GM21423 (cell line): Measurements from ENCODE around the gene AK4.
"Not testable (repeated sequence)": the region's sequence is repeated elsewhere in the genome, so short reads cannot be mapped to it uniquely, and the experiment has no call there.

Experiments used
- ATAC-seq: cut with Tn5 transposase; IDR thresholded peaks from one replicate; pipeline ENCODE4 v1.9.1; 2021; ENCODE audit warnings: mild to moderate bottlenecking, moderate library complexity; ENCODE audit not compliant: unreplicated experiment

AK4 gene

DNA sequence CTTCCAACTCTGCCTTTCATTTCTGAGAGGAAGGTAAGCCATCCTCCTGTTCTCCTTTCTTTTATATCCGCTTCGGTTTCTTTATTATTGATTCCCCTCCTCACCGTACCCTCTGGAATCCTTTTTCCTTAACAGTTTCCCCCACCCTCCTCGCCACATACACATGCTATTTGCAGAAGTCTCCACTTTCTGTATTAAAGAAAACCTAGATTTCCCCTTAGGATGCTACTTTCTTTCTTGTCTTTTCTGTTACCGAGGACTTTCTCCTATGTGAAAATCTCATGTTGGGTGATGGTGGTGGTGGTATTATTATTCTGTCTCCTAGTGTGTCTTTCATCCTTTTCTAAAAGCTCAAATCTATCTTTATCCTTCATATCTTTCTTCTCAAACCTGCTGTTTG, 62.3 kb downstream of the AK4 start:
- ATAC-seq, result no peak

DNA sequence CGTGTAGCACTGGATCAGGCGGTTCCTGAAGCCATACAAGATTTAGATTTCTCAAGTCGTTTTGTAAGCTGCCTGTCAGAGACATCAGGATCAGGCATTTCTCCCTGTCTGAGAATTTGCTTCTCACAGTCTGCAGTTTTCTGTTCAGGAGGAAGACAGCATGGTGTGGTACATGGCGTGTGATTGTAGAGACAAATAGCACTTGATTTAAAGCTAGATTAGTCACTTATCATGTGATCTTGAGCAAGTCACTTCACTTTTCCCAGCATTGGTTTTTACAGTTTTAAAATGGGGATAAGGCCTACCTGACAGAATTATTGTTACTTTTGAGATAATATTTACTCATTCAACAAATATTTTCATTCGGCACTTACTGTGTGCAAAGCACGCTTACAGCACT, 63.3 kb downstream of the AK4 start:
- no peak for ATAC-seq

DNA sequence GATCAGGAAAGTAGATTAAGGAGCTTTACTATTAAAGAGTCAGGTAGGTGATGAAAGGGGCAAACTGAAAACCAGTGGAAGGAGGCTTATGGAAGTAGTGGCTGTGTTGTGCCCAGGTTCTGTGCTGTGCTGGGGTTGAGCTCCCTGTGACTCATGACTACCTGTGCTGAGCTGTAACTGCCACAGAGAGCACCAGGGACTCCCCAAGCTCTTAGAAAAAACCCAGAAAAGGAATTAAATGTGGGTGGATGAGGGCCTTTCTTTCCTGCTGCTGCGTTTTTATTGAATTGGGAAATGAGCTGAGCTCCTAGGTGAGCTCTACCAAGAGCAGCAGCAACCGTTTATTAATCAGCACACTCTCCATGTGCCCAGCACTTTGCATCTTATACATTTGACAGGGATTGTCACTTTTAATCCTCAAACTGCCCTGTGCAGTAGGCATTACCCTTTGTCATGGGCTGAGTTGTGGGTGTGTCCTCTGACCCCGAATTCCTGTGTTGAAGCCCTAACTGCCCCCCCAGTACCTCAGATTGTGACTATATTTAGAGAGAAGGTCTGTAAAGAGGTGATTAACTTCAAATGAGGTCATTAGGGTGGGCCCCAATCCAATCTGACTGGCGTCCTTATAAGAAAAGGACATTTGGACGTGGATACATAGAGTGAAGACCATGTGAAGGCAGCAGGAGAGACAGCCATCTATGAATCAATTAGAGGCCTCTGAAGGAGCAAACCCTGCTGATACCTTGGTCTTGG, 65.4 kb downstream of the AK4 start:
- no peak for ATAC-seq

DNA sequence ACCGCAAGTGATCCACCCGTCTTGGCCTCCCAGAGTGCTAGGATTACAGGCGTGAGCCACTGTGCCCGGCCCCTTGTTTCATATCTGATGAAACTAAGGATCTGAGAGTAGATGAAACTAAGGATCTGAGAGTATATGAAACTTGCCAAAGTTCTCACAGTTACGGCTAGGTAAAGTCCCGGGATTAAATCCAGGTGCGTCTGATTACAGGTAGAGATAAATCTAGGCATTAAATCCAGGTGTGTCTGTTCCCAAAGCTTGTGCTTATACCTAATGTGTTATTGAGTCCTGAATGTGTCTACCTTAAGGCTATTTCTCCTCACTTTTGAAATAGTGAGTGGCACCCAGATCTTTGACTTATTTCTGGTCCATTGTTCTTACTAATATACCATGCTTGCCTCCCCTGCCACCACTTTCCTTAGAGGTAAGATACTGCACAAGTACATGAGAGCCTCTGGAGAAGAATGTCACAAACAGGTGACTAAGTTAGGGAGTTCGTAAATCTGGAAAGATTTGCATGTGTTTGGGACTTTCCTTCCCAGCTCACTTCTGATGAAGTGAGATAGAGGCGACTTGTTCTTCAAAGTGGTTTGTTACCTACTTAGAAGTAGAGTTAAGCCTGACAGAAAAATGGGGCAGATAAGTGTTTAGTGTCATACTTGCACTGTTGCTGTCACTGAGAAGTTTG, 66.5 kb downstream of the AK4 start:
- no peak for ATAC-seq

DNA sequence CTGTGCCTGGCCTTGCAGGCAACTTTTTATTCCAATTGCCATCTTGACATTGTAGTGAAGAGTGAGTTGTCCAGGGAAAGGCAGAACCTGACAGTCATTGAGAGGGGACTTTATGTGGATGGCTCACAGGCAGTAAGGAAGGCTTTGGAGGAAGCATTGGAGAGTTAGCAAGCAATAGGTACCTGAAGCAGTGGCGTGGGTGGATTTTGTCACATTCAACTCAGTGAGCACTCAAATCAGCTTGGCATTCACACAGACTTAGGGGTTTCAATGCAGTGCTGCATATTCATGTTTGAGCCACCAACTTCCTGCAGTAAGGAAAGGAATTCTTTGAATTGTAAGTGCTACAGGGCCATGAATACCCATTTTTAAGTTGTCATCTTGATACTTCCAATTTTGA, 69.0 kb downstream of the AK4 start:
- ATAC-seq, result no peak

DNA sequence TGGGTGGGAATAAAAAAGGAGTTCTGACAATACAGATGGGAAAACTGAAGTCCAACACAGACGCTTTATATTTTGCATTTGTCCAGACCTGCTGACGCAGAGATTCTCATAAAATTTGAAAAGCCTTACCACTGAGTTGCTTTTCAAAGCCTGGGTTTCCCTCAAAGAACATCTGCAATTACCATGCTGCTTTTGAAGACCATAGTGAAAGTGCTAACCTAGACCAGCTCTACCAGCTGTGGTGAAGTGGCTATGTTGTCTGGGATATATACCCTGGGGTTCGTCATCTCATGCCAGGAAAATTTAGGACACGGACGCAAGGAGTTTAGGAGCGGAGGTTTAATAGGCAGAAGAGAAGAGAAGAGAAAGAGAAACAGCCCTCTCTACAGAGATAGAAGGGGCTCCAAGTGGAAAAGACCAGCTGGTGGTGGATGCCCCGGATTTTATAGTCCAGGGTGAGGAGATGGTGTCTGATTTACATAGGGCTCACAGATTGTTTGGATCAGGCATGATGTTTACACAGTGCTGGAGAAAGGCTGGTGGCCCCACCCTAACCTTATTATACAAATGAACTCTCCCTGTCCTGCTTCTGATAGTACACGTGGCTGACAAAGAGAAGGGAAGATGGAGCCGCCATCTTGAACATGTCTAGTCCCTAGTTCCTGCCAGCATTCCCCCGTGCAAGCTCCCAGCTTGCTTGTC, 73.8 kb downstream of the AK4 start:
- no peak for ATAC-seq

DNA sequence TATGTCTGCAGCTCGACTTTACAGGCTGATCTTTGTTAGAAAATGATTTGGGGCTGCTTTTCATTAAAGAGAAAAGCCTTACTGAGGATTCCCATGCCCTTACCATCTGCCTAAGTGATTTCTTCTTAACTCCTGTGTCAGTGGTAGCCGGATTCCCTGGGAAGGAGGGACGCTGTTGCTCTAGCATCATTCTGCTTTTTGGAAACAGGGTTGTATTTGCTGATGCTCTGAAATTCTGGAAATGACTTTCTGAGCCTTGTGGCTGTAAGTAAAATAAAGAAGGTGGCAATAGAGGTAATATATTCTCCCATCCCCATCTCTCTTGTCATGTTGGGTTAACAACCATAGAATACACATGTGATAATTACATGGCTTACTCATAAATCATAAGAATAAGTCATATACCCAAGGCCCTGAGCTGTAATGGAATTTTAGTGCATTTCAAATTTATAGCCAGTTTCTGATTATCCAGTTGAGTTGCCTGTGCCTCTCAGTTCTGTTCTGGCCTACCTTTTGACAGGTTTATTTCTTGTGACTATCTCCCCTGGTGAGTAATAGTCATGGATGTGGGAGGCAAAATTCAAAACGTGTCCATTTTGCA, 74.4 kb downstream of the AK4 start:
- no peak for ATAC-seq

DNA sequence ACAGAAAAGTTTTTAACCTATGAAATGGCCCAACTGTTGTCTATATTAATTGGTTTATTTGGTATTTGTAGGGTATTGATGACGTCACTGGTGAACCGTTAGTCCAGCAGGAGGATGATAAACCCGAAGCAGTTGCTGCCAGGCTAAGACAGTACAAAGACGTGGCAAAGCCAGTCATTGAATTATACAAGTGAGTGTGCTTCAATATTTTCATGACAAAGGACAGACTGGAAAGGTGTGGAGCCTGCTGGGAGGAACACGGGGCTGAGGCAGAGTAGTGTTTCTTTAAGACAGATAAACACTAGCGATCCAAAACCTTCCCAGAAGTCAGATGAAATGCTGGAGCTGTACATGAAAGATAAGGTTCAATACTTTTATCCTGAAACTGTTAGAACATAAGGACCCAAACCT, 76.7 kb downstream of the AK4 start:
- no peak for ATAC-seq

DNA sequence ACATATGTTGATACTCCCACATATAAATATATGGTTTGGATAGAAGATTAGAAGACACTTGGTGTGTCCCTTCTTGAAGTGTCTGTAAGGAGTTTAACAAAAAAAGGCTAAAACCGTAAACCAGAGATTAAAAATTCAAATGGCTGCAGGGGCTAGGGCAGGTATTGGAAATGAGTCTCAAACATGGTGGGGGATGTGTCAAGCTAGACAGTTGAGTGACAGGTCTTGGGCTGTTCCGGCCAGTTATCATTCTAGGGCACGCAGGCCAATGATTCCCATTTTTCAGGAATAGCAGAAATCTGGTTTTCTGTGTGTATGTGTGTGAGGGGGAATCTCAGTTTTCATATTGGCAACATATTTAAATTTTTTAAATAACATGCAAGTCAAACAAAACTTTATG, 77.2 kb downstream of the AK4 start:
- ATAC-seq, result no peak

DNA sequence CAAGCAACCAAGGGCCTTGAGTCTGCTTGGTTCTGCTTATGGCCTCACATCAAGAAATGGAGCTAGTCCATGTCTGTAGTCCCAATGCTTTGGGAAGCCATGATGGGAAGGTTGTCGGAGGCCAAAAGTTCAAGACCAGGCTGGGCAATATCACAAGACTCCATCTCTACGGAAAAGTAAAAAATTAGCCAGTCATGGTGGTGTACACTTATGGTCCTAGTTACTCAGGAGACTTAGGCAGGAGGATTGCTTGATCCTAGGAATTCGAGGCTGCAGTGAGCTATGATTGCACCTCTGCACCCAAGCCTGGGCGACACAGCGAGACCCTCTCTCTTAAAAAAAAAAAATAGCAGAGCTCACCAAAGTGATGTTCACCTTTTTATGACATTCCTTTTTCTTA, 81.2 kb downstream of the AK4 start:
- ATAC-seq, result no peak

DNA sequence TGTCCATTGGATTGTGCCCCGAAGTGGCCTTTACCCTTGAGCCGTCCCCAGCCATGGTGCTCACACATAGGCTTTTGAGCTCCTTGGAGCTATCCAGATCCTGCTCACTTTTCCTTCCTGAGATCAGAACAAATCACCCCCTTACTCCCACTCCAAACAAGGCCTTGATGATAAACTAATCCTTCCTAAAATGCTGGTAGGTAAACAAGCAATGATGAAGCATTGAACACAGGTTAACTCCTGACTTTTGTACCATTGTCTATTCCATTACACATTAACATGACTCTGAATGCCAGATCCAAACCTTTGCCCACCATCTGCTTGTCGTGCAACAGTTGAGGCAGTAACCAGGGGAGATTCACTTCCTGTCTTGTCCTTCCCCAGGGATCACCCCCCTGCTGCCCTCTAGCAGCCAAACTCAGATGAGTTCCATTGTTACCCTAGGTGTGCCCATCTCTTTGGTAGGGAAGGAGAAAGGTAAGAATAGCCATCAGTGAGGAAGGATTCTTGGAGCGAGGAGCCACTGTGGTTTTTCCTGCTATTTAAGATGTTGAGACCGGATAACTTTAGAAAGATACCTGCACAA, 81.8 kb downstream of the AK4 start:
- ATAC-seq, result no peak

DNA sequence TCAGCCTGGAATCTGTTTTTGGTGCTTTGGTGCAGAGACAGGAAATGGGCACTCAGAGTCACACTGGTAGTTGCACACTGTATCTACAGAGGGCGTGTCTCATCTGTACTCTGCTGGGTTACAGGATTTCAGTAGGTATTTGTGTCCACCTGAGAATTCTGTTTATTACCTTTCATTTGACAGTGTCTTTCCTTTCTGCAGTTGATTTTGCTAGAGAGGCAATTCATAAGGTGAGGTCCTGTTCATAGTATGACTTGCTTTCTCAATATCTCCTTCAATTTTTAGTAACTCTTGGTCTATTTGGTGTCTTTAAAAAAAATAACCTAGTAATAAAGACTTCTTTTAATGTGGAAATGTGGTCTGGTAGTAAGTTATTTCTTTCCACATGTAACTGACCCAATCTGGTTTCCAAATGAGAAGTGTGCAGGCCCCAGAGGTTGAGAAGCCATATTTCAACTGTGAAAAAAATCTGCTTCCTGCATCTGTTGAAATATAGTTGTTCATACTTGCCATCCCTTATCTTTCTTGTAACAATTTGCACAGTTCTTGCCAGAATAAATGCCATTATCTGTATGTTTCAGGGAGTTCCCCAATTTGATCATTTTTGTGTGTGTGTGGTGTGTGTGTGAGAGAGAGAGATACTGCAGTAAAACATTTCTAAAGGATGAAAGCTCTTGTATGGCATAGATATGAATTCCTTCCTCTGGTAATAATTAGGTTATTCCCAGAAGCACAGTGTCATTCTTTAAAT, 82.9 kb downstream of the AK4 start:
- ATAC-seq, result peak; percentile 86

DNA sequence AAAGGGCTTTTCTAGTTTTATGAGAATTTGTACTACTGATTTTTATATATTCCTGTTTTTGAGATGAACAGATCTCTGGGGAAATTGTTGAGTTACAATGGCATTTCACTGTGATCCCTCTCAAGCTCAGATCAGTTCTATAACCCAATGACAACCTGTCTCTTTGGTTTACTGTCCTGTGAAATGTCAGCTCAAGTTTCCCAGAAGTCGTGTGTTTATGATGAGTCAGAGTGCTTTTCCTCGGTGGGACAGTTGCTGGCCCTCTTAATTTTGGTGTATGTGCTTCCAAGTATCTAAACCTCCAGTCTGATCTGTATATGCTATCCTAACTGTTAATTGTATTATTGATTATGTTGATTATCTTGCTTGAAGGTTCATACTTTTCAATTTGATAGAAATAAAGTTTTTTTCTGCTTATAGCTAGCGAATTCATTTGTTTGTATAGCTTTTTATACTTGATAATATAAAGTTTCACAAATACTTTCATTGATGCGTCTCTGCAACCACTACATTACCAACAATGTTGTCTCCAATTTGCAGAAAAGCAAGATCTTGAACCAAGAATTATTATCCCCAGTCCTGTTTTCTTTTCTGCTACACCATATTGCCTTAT, 83.8 kb downstream of the AK4 start:
- ATAC-seq, result no peak

DNA sequence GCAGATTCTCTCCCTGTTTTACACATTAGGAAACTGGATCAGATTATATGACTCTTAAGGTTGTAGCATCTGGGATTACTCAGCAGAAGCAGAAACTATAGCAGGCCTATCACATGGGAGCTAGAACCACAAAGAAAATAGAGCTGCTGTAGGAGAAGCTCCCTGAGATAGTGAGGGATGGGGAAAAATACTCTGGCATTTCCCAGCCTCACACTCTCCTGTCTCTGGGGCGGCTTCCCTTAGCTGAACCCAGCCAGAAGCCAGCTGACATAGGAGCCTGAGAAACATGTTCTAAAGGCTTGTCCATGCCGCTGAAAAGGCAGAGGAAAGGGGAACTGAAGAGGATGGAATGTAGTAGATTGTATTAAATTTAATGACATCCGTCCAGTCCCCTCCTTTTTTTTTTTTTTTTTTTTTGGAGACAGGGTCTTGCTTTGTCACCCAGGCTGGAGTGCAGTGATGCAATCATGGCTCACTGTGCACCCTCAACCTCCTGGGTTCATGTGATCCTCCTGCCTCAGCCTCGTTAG, 84.5 kb downstream of the AK4 start:
- no peak for ATAC-seq

DNA sequence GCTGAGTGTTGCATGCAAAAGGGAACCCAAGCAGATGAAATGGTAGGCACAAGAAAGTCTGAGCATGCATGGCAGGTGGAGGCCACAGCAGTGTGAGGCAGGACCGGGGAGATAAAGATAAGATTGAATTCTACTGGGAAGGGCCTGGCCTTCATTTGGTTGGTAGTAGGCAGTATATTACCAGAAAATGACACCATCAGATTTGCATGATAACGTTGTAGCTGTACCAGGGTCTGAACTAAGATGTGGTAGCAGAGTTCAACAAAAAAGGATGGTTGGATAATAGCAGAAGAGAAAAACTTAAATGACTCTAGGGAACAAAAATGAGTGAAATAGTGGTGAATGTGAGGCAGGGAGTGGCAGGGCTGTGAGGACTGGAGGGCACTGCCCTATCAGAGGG, 85.8 kb downstream of the AK4 start:
- ATAC-seq, result no peak

DNA sequence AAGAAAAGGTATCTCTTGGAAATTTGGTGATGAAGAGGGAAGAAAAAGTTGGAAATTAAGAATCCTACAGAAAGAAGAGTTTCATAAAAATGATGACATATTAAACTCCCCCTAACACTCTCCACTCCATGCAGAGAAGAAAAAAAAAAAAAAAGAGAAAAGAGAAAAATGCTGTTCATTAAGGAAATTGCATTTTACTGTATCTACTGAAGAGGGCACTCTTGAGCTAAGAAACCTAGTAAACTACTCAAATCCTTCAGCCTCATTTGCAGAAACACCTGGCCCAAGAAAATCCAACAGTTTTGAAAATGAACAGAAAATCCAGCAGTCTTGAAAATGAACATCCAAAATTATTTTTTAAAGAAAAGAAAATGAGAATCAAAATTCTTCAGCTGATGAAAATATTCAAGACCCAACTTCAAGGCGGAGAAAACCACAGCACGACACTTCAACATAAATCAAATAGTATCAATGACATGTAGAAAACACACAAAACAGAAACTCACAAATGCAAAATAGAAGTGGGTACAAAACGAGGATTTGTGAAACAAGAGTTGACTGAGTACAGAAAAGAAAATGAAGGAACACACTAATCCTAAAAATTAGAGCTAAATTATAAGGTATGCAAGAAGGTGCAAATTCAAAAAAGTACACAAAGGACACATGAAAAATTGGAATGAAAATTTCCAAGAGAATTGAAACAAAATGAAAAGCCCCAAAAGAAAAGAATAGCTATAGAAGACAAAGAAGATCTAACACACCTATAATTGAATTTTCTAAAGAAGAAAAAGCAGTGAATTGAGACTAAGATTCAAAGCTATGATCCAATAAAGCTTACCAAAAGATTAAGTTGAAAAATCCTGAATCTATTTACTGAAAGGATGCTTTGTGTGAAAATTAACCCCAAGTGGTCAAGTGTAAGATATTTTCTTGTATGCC, 88.1 kb downstream of the AK4 start:
- no peak for ATAC-seq

DNA sequence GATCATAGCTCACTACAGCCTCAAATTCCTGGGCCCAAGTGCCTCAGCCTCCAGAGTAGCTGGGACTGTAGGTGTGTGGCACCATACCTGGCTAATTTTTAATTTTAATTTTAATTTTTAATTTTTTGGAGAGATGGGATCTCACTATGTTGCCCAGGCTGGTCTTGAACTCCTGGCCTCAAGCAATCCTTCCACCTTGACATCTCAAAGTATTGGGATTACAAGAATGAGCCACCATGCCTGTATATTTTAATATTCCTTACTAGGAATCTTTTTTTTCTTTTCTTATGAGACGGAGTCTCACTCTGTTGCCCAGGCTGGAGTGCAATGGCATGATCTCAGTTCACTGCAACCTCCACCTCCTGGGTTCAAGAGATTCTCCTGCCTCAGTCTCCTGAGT, 89.1 kb downstream of the AK4 start:
- ATAC-seq, result not testable (repeated sequence)

DNA sequence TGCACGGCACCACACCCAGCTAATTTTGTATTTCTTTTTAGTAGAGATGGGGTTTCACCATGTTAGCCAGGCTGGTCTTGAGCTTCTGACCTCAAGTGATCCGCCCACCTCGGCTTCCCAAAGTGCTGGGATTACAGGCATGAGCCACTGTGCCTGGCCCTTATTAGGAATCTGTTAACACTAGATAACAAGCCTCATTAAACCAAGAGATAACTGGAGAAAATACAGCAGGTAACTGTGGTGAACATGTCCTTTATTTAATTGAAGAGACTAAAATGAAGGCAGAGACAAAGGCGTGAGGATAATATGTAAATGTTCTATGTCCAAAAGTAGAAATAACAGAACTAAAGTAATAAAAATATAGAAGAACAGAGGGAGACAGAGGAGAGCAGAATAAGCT, 89.5 kb downstream of the AK4 start:
- ATAC-seq, result no peak

DNA sequence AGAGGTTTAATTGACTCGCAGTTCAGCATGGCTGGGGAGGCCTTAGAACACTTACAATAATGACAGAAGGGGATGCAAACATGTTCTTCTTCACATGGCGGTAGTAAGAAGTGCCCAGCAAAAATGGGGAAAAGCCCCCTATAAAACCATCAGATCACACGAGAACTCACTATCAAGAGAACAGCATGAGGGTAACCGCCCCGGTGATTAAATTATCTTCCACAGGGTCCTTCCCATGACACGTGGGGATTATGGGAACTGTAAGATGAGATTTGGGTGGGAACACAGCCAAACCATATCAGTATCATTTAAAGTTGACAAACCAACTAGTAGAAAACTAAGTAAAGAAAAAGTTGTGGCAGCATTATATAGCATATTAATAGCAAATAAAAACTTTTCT, 90.0 kb downstream of the AK4 start:
- no peak for ATAC-seq
